ENCODE data around the gene WFDC13. TPM values are rescaled to one million over a fixed set of nuclear protein-coding genes. Genes with fewer than 3 reads are reported as not detected.

Gene WFDC13
- total and polyA plus RNA-seq, 2 of the 8 experiments (the other 6 are each of a cell fraction or from before 2014, with no cell fraction given): not detected

GRCh38 chr20:45751721-45752120 is 49.9 kb downstream of the WFDC13 start:
- no peaks in the 10 kb centered on the region for H3K4me1 ChIP-seq (replicated peaks in 1 of 4; ENCODE audit: control insufficient read depth in 3 of 4, insufficient read depth in 4 of 4, low read length in 3 of 4)
- H2BK5ac ChIP-seq (ENCODE audit: low read depth, low read length): no peak overlapping the region
- H3K18ac ChIP-seq (ENCODE audit: extremely low read depth, low read length): no peak overlapping the region
- no peak overlapping the region for H3K23ac ChIP-seq (ENCODE audit: insufficient read length)
- H4K91ac ChIP-seq (replicated peaks; ENCODE audit: insufficient read length, low read length): no peak overlapping the region
- no peak overlapping the region for H3K4ac ChIP-seq (replicated peaks; ENCODE audit: insufficient read length, low read depth, low read length)
- H2AK5ac ChIP-seq (ENCODE audit: low read depth, low read length): no peak overlapping the region
- no peaks in the 10 kb centered on the region for H3K79me2 ChIP-seq (ENCODE audit: control insufficient read depth in 1 of 2, insufficient read depth in 2 of 2, low read length in 2 of 2)
- H3K23me2 ChIP-seq (ENCODE audit: low read depth, low read length): no peaks in the 10 kb centered on the region; the same call in 1 of the 2 replicates
- H2BK15ac ChIP-seq (ENCODE audit: low read length): no peak overlapping the region
- FAIRE-seq (no peak), DNase-seq (ENCODE audit: low read depth in 1 of 2, low spot score in 2 of 2) (no peak)
- no peak overlapping the region for H3K27ac ChIP-seq (ENCODE audit: low read depth, low read length)
- H2BK12ac ChIP-seq (ENCODE audit: low read depth, low read length): no peak overlapping the region
- H3K9ac ChIP-seq (replicated peaks in 1 of 4; ENCODE audit: extremely low read depth in 1 of 4, low read depth in 3 of 4, low read length in 3 of 4): no peak overlapping the region
- H3K14ac ChIP-seq (ENCODE audit: insufficient read length): no peak overlapping the region
- no peak overlapping the region for H3K4me2 ChIP-seq (ENCODE audit: insufficient read depth in 1 of 2, low read depth in 2 of 2, low read length in 2 of 2)
- no peak overlapping the region for H2AFZ ChIP-seq (ENCODE audit: low read length)
- no peak overlapping the region for H2BK120ac ChIP-seq (replicated peaks; ENCODE audit: low read depth, low read length)
- H4K20me1 ChIP-seq (replicated peaks in 1 of 2; ENCODE audit: control insufficient read depth in 1 of 2, insufficient read depth in 2 of 2, low read length in 2 of 2): no peaks in the 10 kb centered on the region
- no peak overlapping the region for H3K4me3 ChIP-seq (ENCODE audit: extremely low read depth in 1 of 4, insufficient read depth in 2 of 4, low read depth in 3 of 4, low read length in 4 of 4)
- TF ChIP-seq KDM1A (IDR thresholded peaks at IDR 0.05; ENCODE audit: borderline replicate concordance, low read length) (no peak), SP2 (IDR thresholded peaks at IDR 0.05; ENCODE audit: low read length) (no peak), CTBP2 (IDR thresholded peaks at IDR 0.05; ENCODE audit: borderline replicate concordance, insufficient read depth, insufficient read length, low read length) (no peak), HDAC6 (IDR thresholded peaks at IDR 0.05; ENCODE audit: low read depth, low read length) (no peak), GTF2F1 (IDR thresholded peaks at IDR 0.05; ENCODE audit: borderline replicate concordance, low read depth, low read length) (no peak), CREB1 (IDR thresholded peaks at IDR 0.05) (no peak), GABPA (IDR thresholded peaks at IDR 0.05; ENCODE audit: borderline replicate concordance, insufficient read depth, low read length) (no peak), POLR2AphosphoS5 (IDR thresholded peaks at IDR 0.05; ENCODE audit: low read depth, low read length) (no peak)
- WGBS, 2 experiments (ENCODE audit: extremely low coverage in 1 of 2, insufficient coverage in 1 of 2, insufficient read length in 1 of 2, insufficient replicate concordance in 2 of 2, low coverage in 1 of 2, low lambda C conversion rate in 2 of 2, missing lambda C conversion rate in 1 of 2): 100% methylated on average over 1 of the region's 1 CpG; no CpG with 5 or more reads in 1 of the 2 experiments
- H4K8ac ChIP-seq (ENCODE audit: extremely low read depth, insufficient read depth, low read length): no peak overlapping the region
- H3K79me1 ChIP-seq (ENCODE audit: low read depth, low read length): no peaks in the 10 kb centered on the region
- H3K27me3 ChIP-seq (replicated peaks in 1 of 4; ENCODE audit: control insufficient read depth in 3 of 4, extremely low read depth in 1 of 4, insufficient read depth in 3 of 4, low read length in 3 of 4): no peaks in the 10 kb centered on the region
- H3K56ac ChIP-seq (replicated peaks; ENCODE audit: insufficient read length, low read depth, low read length): no peak overlapping the region
- H4K5ac ChIP-seq (ENCODE audit: insufficient read length, low read depth, low read length): no peak overlapping the region
- H3K9me3 ChIP-seq (ENCODE audit: insufficient read depth in 2 of 2, low read depth in 1 of 2, low read length in 1 of 2): peaks cover 0 to 3% of the 10 kb centered on the region in 2 experiments; a peak in 1 of 4 replicates
- CTCF ChIA-PET (ENCODE audit: partially characterized antibody): interaction anchor here (0.9 to 2.1 kb wide), 3 partner anchors 13 to 123 kb away, joined by 3 to 10 read pairs (median 4); partner anchors contain the start of gene WFDC10A
- no peak overlapping the region for H2BK20ac ChIP-seq (ENCODE audit: low read length)
- POLR2A ChIA-PET (ENCODE audit: partially characterized antibody): no interaction called here
- no peaks in the 10 kb centered on the region for H3K36me3 ChIP-seq (ENCODE audit: control insufficient read depth in 2 of 4, insufficient read depth in 4 of 4, low read length in 3 of 4)

All from H1 (cell line).